ENCODE measurements around the gene ITGA3.
A peak's percentile ranks its signal among the peaks of the same experiment; 100 is the strongest.

Gene ITGA3

GRCh38 chr17:50091918-50092285, 36.0 kb downstream of the ITGA3 start:
- no peak for DNase-seq (ENCODE audit: low read depth in 4 of 4, low spot score in 1 of 4)

GRCh38 chr17:50093246-50093645, 37.3 kb downstream of the ITGA3 start:
- no peak for DNase-seq (ENCODE audit: low read depth in 4 of 4, low spot score in 1 of 4)

GRCh38 chr17:50093807-50094206, 37.9 kb downstream of the ITGA3 start:
- no peak for DNase-seq (ENCODE audit: low read depth in 4 of 4, low spot score in 1 of 4)

DNA sequence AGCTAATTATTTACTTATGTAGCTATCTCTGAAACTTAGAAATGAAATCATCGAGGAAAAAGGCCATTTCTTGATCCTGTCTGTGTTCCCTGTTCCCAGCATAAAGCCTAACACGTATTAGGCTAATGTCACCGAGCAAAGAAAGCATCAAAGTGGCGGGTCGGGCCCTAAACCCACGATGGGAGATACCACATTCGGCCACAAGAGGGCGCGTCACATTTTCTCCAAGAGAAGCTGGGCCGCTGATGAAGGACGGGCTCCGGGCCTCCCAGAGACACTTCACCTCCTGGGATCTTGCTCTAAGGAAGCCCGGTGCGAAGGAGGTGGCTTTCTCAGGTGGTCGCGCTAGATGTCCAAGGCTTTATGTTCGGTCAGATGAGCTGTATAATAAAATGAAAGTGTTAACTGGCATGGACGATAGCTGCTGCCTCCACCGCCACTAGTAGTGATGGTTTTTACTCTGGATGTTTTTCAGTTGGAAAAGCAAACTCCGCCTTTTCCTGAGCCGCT, 38.4 kb downstream of the ITGA3 start:
- peak; percentile 84 to 93 (median 89) for DNase-seq (ENCODE audit: low read depth in 4 of 4, low spot score in 1 of 4)

- DNase-seq (ENCODE audit: low read depth in 4 of 4, low spot score in 1 of 4), result peak; percentile 78 to 93 (median 88)
Measured at GRCh38 chr17:50094753-50095619, 39.1 kb downstream of the ITGA3 start, which contains the start of gene PDK2. TSS of gene PDK2 (plus strand) at chr17:50095351. CDS start at chr17:50095436, 85 bp downstream.

GRCh38 chr17:50095626-50096037, 39.7 kb downstream of the ITGA3 start:
- DNase-seq (ENCODE audit: low read depth in 4 of 4, low spot score in 1 of 4), result no peak

DNA sequence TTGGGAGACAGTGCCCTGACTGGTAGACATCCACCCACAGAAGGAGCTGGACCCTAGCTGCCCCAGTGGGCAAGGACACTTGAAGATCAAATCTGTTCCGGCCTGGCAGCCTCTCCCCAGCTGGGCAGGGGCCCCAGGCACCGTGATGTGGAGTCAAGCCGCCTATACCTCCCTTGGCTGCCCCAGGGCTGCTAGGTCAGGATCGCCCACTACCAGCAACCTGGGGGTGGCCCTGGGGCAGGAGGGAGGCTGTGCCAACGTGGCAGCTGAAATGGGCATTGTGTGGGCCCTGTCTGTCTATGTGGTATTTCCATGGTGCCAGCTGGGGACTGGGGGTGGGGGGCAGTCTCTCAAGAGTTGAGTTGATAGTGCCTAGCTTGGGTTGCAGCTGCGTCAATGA, 40.2 kb downstream of the ITGA3 start:
- DNase-seq (ENCODE audit: low read depth in 4 of 4, low spot score in 1 of 4), result no peak

DNA sequence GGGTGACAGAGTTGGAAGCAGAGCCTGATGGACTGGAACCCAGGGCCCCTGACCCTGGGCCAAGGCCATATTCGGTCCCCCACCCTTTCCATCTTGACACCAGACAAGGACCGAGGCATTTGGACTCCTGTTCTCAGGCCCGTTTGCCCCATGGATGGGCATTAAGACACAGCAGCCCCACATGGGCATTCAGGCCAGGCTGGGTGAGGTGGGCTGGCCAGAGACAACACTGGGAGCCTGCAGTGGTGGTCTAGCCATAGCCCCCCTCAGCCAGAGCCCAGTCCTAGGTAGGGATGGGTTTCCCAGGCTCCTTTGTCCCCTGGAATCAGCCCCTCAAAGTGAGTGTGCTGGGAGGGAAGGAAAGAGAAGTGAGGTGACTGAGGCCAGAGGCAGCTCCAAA, 40.8 kb downstream of the ITGA3 start:
- no peak for DNase-seq (ENCODE audit: low read depth in 4 of 4, low spot score in 1 of 4)

GRCh38 chr17:50097455-50097854, 41.5 kb downstream of the ITGA3 start:
- DNase-seq (ENCODE audit: low read depth in 4 of 4, low spot score in 1 of 4), result no peak

- DNase-seq (ENCODE audit: low read depth in 4 of 4, low spot score in 1 of 4), result no peak
Measured at GRCh38 chr17:50097926-50098325, 42.0 kb downstream of the ITGA3 start.

GRCh38 chr17:50098583-50098982, 42.7 kb downstream of the ITGA3 start:
- DNase-seq (ENCODE audit: low read depth in 4 of 4, low spot score in 1 of 4), result no peak

DNA sequence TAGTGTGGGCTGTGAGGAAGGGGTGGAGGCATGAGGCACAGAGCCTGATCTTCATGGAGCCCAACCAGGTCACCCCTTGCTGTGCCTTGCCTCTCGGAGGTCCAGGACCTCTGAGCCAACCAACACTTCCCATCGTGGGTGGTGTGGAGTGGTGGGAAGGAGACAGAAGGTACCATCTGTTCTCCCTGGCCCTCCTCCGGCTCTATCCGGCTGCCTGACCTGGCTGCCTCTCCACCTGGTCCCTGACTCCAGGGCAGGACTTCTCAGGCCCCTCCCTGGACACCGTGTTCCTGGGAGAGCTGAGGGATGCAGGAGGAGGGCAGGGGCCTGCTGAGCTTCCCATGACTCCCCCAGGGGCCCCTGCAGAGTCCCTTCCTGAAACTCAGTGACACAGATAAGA, 43.1 kb downstream of the ITGA3 start:
- no peak for DNase-seq (ENCODE audit: low read depth in 4 of 4, low spot score in 1 of 4)

GRCh38 chr17:50100480-50100883, 44.6 kb downstream of the ITGA3 start:
- DNase-seq (ENCODE audit: low read depth in 4 of 4, low spot score in 1 of 4), result no peak

DNA sequence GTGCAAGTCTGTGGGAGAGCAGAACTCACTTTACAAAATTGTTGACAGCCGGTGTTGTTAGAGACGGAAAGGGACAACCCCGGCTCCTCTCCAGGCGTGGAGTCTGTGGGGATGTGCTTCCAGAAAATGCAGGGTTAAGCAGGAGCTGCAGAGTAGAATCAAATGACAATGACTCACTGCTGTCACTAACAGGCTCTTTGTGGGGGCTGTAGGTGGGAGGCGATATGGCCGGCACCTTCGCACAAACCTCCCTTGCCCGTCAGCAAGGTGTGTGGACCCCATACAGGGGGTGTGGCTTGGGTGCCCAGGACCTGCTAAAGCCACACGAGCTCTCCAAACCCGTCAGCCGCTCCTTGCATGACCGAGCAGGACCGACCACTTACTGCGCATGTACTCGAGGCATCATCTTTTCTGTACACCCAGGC, 45.0 kb downstream of the ITGA3 start:
- no peak for DNase-seq (ENCODE audit: low read depth in 4 of 4, low spot score in 1 of 4)

DNA sequence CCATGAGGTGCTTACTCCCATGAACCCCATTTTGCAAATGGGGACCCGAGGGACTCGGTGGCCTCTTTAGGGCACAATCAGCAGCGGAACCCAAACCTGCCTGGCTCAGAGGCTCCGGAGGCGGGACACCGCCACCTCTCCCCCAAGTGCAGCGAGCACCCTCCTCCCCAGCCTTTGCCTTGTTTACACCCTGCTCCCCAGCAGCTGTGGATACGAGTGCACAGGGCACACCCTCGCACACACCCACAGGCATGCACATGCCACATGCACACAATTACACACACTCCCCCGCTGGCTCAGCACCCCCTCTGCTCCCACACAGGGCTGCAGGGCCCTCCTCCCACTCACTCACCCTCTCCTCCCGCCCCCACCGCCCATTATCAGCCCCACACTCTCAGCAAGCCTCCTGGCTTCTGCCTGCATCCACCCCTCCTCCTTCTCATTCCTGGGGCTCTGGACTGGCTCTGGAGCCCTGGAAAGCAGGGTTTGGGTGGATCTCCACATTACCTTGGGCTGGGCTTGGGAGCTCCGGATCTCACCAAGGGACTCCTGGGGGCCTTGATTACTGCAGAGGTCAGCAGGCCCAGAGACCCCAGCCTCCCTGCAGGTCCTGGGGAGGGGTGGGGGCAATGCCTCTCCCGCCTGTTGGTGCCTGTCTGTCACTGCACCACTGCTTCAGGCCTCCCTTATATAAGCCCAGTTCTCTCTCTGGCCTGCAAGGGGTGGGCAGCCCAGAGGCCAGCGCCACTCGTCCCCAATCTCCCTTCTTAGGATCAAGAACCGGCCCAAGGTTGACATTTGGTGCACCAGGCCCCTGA, 45.6 kb downstream of the ITGA3 start:
- no peak for DNase-seq (ENCODE audit: low read depth in 4 of 4, low spot score in 1 of 4)

DNA sequence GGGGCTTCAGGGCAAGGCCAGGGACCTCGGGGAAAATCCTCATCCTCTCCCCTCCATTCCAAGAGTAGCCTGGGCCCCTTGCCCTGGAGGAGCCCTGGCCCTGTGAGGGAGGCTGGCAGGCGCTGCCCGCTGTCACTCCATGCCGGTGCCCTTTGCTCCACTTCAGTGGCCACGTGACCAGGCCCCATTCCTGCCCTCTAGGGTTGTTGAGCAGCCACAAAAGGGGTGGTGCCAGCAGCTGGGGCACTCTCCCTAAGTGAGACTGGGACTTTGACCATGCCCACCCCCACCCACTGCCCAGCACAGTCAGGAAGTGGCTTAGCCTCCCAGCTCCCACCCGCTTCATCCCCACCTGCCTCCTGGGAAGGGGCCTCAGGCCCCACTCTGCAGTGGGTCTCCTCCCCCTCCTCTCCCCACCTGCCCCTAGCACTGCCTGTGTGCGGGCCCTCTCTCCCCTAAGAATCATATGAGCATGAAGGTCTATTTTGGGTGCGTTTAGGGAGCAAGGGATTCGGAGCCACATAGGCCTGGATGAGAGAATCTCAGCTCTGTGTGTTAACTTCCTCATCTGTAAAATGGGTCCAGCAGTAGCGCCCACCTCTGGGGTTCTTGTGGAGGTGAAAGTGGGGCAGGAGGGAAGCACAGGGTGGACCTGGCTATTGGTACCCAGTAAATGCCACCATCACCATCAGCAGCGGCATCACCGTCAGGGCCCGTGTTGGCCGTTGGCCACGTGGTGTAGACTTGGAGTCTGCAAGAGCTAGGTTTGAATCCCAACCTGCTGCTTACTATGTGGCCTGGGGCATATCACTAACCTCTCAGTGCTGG, 46.5 kb downstream of the ITGA3 start:
- DNase-seq (ENCODE audit: low read depth in 4 of 4, low spot score in 1 of 4), result no peak

DNA sequence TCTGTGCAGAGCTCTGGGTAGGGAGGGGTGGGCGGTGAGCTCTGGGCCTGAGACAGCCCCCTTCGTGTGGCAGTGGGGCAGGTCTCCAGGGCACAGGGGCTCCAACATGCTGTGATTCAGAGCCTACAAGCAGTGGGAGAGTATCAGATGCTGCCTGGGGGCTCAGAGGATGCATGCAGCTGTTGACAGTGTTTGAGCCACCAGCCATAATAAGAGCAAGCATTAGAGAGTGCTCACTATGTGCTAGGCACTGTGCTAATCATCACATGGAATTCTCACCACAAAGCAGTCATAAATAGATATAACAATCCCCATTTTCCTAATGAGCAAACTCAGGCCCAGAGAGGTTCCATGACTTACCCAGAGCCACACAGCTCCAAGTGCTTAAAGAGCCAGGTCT, 47.3 kb downstream of the ITGA3 start:
- no peak for DNase-seq (ENCODE audit: low read depth in 4 of 4, low spot score in 1 of 4)

GRCh38 chr17:50103941-50104340, 48.0 kb downstream of the ITGA3 start:
- no peak for DNase-seq (ENCODE audit: low read depth in 4 of 4, low spot score in 1 of 4)

DNA sequence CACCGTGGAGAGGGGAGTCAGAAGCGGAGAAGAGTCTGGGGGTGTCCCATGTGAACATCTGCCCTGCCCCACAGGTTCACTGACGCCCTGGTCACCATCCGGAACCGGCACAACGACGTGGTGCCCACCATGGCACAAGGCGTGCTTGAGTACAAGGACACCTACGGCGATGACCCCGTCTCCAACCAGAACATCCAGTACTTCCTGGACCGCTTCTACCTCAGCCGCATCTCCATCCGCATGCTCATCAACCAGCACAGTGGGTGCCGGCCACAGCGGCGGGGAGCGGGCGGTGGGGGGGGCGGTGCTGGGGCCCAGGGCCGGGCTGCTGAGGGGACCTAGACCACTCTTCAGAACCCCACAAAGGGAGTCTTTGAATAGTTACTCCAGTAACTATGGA, 49.9 kb downstream of the ITGA3 start:
- DNase-seq (ENCODE audit: low read depth in 4 of 4, low spot score in 1 of 4), result no peak

DNA sequence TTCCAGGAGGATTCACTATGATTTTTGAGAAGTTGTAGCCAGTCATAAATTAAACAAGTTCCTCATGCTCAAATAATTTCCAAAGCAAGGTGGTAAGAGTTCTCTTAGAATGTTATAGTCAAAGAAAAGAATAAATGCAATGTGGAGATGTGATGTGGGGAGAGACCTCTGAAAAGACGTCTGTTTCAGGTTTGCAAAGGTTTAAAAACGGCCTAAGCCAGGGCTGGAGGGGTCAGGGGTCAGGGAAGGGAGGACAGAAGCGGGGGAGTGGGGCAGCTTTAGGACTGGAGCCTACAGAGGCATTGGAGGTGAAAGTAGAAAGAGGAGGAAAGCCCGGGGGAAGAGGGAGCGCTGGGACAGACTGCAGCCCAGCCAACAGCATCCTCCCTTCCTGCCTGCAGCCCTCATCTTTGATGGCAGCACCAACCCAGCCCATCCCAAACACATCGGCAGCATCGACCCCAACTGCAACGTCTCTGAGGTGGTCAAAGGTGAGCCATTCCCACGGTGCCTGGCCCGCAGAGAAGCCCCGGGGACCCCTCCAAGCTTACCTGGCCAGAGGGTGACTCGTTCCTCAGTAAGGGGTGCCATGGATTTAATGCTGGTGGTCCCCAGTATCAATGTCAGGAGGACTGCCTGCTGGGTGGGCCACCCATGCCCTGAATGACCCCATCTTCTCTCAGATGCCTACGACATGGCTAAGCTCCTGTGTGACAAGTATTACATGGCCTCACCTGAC, 50.7 kb downstream of the ITGA3 start:
- DNase-seq (ENCODE audit: low read depth in 4 of 4, low spot score in 1 of 4), result no peak
